Erythroblast (primary cell): ENCODE results near the gene CCND2.

Experiments used
- GATA1 ChIP-seq: IDR thresholded peaks from 2 replicates; pipeline ENCODE4 v1.6.1; 2011; ENCODE audit warnings: low read depth, mild to moderate bottlenecking, control low read depth, low read length, moderate library complexity
- POLR2A ChIP-seq: IDR thresholded peaks from 2 replicates; pipeline ENCODE4 v1.6.1; 2011; ENCODE audit warnings: mild to moderate bottlenecking, low read length

- TF ChIP-seq POLR2A: no peak
- TF ChIP-seq GATA1: no peak
Observed at GRCh38 chr12:4278329-4279197, 5.0 kb downstream of the CCND2 start.
